HG02970 (cell line): ENCODE data around the gene MYO1H.
"Not testable (repeated sequence)": the region's sequence is repeated elsewhere in the genome, so short reads cannot be mapped to it uniquely, and the experiment has no call there.

Experiments used
- ATAC-seq: cut with Tn5 transposase; IDR thresholded peaks from one replicate; pipeline ENCODE4 v1.9.1; 2021; ENCODE audit warnings: mild to moderate bottlenecking, moderate library complexity, moderate number of reproducible peaks; ENCODE audit not compliant: unreplicated experiment, low FRiP score

MYO1H gene

GRCh38 chr12:109466821-109467220 lies 119.1 kb downstream of the MYO1H start:
- ATAC-seq = no peak

- no peak for ATAC-seq
Observed at GRCh38 chr12:109467978-109468676, 120.4 kb downstream of the MYO1H start.

GRCh38 chr12:109469517-109469916 lies 121.8 kb downstream of the MYO1H start:
- no peak for ATAC-seq

- ATAC-seq = no peak
Observed at GRCh38 chr12:109473006-109473405, 125.3 kb downstream of the MYO1H start.

- ATAC-seq = not testable (repeated sequence)
Observed at GRCh38 chr12:109473526-109474270, 126.0 kb downstream of the MYO1H start.

- no peak for ATAC-seq
Observed at GRCh38 chr12:109475121-109475520, 127.4 kb downstream of the MYO1H start.

- no peak for ATAC-seq
Observed at GRCh38 chr12:109475993-109476806, 128.5 kb downstream of the MYO1H start.

- no peak for ATAC-seq
Observed at GRCh38 chr12:109476807-109477184, 129.1 kb downstream of the MYO1H start.

GRCh38 chr12:109477185-109477962 lies 129.7 kb downstream of the MYO1H start, which contains the start of the genes KCTD10 and UBE3B:
KCTD10 (minus strand) TSS chr12:109477300; CDS start chr12:109477262, 38 bp downstream.
UBE3B (plus strand) TSS chr12:109477634; CDS start chr12:109483552, 5,918 bp downstream.
- peak; percentile 87 for ATAC-seq

- no peak for ATAC-seq
Observed at GRCh38 chr12:109477963-109478315, 130.2 kb downstream of the MYO1H start.

- no peak for ATAC-seq
Observed at GRCh38 chr12:109479761-109480160, 132.1 kb downstream of the MYO1H start.

GRCh38 chr12:109480356-109480755 lies 132.7 kb downstream of the MYO1H start:
- no peak for ATAC-seq

GRCh38 chr12:109481863-109482262 lies 134.2 kb downstream of the MYO1H start:
- ATAC-seq = no peak

- no peak for ATAC-seq
Observed at GRCh38 chr12:109482491-109482890, 134.8 kb downstream of the MYO1H start.

GRCh38 chr12:109482894-109483293 lies 135.2 kb downstream of the MYO1H start:
- ATAC-seq = no peak

GRCh38 chr12:109483346-109483745 lies 135.6 kb downstream of the MYO1H start:
- no peak for ATAC-seq

- no peak for ATAC-seq
Observed at GRCh38 chr12:109485201-109485600, 137.5 kb downstream of the MYO1H start.

- ATAC-seq = no peak
Observed at GRCh38 chr12:109487181-109488050, 139.7 kb downstream of the MYO1H start.

- no peak for ATAC-seq
Observed at GRCh38 chr12:109488051-109488665, 140.5 kb downstream of the MYO1H start.
